ENCODE measurements around the gene FBXL7.

The FBXL7 gene

GRCh38 chr5:15787681-15788080 is 287.7 kb downstream of the FBXL7 start:
- DNase-seq: no peak

- DNase-seq: no peak
Observed at GRCh38 chr5:15789642-15790041, 289.7 kb downstream of the FBXL7 start.

- no peak for DNase-seq
Observed at GRCh38 chr5:15790446-15791018, 290.6 kb downstream of the FBXL7 start.

GRCh38 chr5:15791274-15791673 is 291.3 kb downstream of the FBXL7 start:
- DNase-seq: no peak

GRCh38 chr5:15791859-15792258 is 291.9 kb downstream of the FBXL7 start:
- no peak for DNase-seq

GRCh38 chr5:15794052-15794985 is 294.3 kb downstream of the FBXL7 start:
- DNase-seq: no peak

- DNase-seq: no peak
Observed at GRCh38 chr5:15796096-15796495, 296.1 kb downstream of the FBXL7 start.

- no peak for DNase-seq
Observed at GRCh38 chr5:15796557-15796956, 296.6 kb downstream of the FBXL7 start.

GRCh38 chr5:15797116-15797515 is 297.1 kb downstream of the FBXL7 start:
- no peak for DNase-seq

GRCh38 chr5:15798006-15798405 is 298.0 kb downstream of the FBXL7 start:
- no peak for DNase-seq

GRCh38 chr5:15799014-15799413 is 299.0 kb downstream of the FBXL7 start:
- DNase-seq: no peak

GRCh38 chr5:15799612-15800011 is 299.6 kb downstream of the FBXL7 start:
- no peak for DNase-seq

GRCh38 chr5:15803280-15803679 is 303.3 kb downstream of the FBXL7 start:
- DNase-seq: no peak

- no peak for DNase-seq
Observed at GRCh38 chr5:15806613-15807012, 306.6 kb downstream of the FBXL7 start.

GRCh38 chr5:15807248-15807647 is 307.3 kb downstream of the FBXL7 start:
- DNase-seq: no peak

GRCh38 chr5:15807871-15808270 is 307.9 kb downstream of the FBXL7 start:
- no peak for DNase-seq

- no peak for DNase-seq
Observed at GRCh38 chr5:15808577-15808976, 308.6 kb downstream of the FBXL7 start.

GRCh38 chr5:15819617-15820016 is 319.6 kb downstream of the FBXL7 start:
- no peak for DNase-seq

GRCh38 chr5:15821506-15821905 is 321.5 kb downstream of the FBXL7 start:
- no peak for DNase-seq

GRCh38 chr5:15823398-15823797 is 323.4 kb downstream of the FBXL7 start:
- DNase-seq: no peak

GRCh38 chr5:15827741-15828140 is 327.8 kb downstream of the FBXL7 start:
- DNase-seq: no peak

- no peak for DNase-seq
Observed at GRCh38 chr5:15831408-15831807, 331.4 kb downstream of the FBXL7 start.

- no peak for DNase-seq
Observed at GRCh38 chr5:15833365-15833764, 333.4 kb downstream of the FBXL7 start.

- DNase-seq: no peak
Observed at GRCh38 chr5:15834596-15835245, 334.7 kb downstream of the FBXL7 start.
